Skeletal muscle cell (primary cell): ENCODE measurements around the gene TSEN54.

Source experiments
- DNase-seq: peaks from one replicate; pipeline ENCODE4 v3.0.0-alpha.2; 2010; ENCODE audit warnings: low read depth
- H3K4me3 ChIP-seq: 2 replicates; pipeline ENCODE4 v1.5.1; 2011; ENCODE audit warnings: low read depth, mild to moderate bottlenecking, control low read depth, low read length, moderate library complexity

Gene TSEN54

DNA sequence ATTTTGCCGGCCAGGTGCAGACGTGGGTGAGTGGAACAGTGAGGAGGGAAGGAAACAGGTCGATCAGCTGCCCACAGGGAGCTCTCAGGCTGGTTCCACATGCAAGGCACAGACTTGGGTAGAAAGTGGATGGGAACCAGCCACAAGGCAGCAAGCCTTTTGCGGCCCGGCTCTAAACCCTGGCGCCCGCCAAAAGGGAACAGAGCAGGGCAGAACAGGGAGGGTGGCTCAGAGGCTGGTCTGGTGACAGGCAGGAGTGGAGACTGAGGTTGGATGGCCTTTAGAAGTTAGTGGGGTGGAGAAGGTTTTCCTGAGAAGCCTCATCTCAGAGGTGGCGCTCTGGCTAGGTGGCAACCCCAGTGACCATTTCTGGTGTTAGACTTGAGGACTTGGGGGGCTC lies 19.5 kb downstream of the TSEN54 start:
- no peak overlapping the region for H3K4me3 ChIP-seq
- no peak for DNase-seq

DNA sequence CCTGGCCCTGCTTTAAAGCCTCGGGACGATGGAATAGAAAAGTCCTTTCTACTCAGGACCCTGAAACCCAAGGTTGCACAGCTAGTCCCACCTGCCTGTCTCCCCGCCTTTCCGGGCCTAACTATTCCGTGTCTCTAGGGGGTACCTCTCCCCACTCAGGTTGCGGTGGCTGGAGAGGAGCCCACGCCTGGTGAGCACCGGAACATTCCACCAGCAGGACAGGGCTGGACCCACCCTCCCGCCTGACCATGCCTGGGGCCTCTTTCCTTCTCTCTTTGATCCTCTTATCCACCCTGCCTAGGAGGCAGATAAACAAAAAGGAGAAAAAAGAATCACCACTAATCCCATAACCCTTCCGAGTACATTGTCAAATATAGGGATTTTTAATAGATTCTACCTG lies 20.0 kb downstream of the TSEN54 start:
- DNase-seq, result no peak
- H3K4me3 ChIP-seq, result no peak overlapping the region

- DNase-seq, result no peak
- H3K4me3 ChIP-seq, result no peak overlapping the region
Measured at GRCh38 chr17:75539967-75540729, 23.8 kb downstream of the TSEN54 start.

- H3K4me3 ChIP-seq, result no peak overlapping the region
- no peak for DNase-seq
Measured at GRCh38 chr17:75540923-75541503, 24.7 kb downstream of the TSEN54 start.

DNA sequence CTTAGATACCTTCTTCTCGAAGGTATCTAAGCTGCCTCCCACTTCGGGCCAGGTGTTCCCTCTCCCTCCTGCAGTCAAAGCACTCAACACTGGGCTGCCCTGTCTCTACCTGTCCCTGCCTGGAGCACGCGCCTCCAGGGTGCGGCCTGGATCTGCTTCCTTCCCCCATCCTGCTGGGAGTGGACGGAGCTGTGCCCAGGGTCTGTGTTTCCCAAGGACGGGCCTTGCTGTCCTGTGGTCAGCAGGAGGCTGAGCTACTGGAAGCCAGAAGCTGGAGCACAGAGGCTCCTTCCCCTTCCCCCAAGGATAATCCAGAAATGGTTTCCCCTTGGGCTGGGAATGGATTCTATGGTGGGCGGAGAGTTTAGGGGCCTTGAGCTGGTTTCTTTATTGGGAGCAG lies 25.9 kb downstream of the TSEN54 start:
- DNase-seq, result no peak
- H3K4me3 ChIP-seq, result no peak overlapping the region

DNA sequence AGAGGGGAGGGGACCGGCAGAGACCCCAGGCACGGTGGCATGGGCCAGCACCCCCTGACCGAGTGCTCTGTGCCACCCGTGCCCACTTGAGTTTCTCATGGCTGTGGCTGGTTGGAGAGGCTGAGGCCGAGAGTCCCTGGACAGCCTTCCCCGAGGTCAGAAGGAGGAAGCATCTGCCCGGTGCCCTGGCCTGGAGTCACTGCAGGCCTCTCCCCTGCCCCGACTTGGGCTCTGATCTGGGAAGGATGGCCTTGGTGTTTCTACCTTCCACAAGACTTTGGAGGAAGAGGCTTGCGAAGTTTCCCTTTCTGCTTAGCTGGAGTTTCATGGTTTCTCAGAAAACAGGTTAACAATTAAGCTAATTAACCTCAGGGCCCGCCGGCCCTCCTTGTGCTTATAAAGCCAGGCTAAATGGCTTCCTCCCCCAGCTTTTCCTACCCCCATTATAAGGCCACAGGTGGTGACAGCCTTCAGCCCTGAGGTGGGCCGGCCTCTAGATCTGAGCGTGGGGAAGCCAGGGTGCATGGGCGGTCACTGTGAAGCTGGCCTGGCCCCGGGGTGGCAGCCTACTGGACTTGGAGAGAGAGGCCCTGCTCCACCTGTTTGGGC lies 26.5 kb downstream of the TSEN54 start:
- no peak for DNase-seq
- H3K4me3 ChIP-seq, result no peak overlapping the region

DNA sequence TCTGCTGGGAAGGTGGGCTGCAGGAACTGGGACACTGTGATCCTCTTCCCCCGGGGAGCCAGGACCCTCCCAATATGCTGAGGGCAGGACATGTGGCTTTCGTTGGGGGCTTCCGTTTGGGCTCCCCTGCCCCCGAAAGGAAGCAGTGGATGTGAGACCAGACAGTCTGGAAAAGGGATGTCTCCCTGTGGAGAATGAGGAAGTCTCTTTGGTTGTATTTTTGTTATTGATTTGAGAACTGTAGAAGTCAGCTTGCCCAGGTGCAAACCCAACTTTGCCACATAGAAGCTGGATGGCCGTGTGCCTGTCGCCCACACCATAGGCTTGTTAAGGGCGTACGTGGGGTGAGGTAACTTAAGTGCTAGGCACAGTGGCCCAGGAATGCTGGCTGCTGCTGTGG lies 27.9 kb downstream of the TSEN54 start:
- no peak overlapping the region for H3K4me3 ChIP-seq
- no peak for DNase-seq

DNA sequence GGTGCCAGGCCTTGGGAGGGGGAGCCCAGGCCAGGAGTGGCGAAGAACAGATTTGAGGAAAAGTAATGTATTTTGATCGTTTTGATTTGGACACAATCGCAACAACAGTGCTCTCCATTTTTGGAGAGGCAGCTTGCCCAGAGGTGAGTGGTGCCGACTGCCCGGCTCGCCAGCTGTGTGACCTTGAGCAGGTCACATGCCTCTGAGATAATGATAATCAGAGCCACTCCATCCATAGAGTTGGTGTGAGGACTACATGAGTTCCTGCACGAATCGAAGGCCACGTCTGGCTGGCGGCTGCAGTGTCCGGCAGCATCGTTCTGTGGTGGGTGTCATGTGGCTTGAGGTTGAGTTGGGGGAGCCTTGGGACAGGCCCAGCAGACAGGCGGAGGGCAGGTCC lies 29.9 kb downstream of the TSEN54 start:
- DNase-seq, result no peak
- H3K4me3 ChIP-seq, result no peak overlapping the region

GRCh38 chr17:75547091-75547490 lies 30.8 kb downstream of the TSEN54 start:
- H3K4me3 ChIP-seq, result no peak overlapping the region
- no peak for DNase-seq

- no peak overlapping the region for H3K4me3 ChIP-seq
- no peak for DNase-seq
Measured at GRCh38 chr17:75548813-75549212, 32.5 kb downstream of the TSEN54 start.

- DNase-seq, result no peak
- H3K4me3 ChIP-seq, result no peak overlapping the region
Measured at GRCh38 chr17:75549246-75550138, 33.2 kb downstream of the TSEN54 start.

GRCh38 chr17:75550139-75550465 lies 33.8 kb downstream of the TSEN54 start:
- no peak for DNase-seq
- no peak overlapping the region for H3K4me3 ChIP-seq

DNA sequence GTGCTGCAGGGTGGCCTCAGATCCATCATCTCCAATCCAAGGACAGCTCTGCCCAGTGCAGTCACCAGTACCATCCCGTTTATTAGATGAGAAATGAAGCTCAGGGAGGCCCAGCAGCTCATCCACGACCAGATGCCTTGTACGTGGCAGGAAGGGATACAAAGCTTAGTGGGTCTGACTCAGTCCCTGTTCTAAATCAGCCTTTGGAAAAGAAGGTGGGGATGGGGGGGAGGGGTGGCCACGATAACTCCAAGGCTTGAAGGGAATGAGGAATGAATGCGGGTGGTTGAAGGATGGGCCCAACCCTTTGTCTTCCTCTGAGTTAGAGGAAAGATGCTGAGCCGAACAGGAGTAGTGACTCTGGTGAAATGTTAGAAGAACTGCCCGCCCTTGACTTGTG lies 34.9 kb downstream of the TSEN54 start:
- no peak overlapping the region for H3K4me3 ChIP-seq
- DNase-seq, result no peak

- no peak overlapping the region for H3K4me3 ChIP-seq
- DNase-seq, result no peak
Measured at GRCh38 chr17:75552425-75553294, 36.3 kb downstream of the TSEN54 start.

- H3K4me3 ChIP-seq, result no peak overlapping the region
- DNase-seq, result no peak
Measured at GRCh38 chr17:75553295-75554110, 37.2 kb downstream of the TSEN54 start.

- DNase-seq, result no peak
Measured at GRCh38 chr17:75555679-75556153, 39.4 kb downstream of the TSEN54 start.

GRCh38 chr17:75557075-75557851 lies 40.9 kb downstream of the TSEN54 start:
- no peak overlapping the region for H3K4me3 ChIP-seq
- DNase-seq, result no peak

More at GRCh38 chr17:75555679-75556153, 39.4 kb downstream of the TSEN54 start:
- H3K4me3 ChIP-seq, result no peak overlapping the region
